Panc1 (cell line): Measurements from ENCODE around the gene USP44. TPM values are rescaled to one million over a fixed set of nuclear protein-coding genes. Genes with fewer than 3 reads are reported as not detected.

Experiments
- ATAC-seq: fragments of 200-7000 bp; cut with Tn5 transposase; 2 replicates; pipeline ENCODE4 v1.9.1; 2020; ENCODE audit warnings: mild to moderate bottlenecking, moderate library complexity
- BruUV-seq: library from RNA; stranded (reverse); fragments of 400-500 nt; replicated peaks from 2 replicates; lab custom pipeline; 2021; lab: Mats Ljungman, UMichigan
- CTCF ChIA-PET: fragments of 300-600 bp; sonication (Branson Sonifier 250); formaldehyde crosslinking; loops from one replicate; lab custom pipeline; 2022; ENCODE audit warnings: antibody characterized with exemption; lab: Charles Lee
- POLR2A ChIA-PET: fragments of 300-600 bp; sonication (Branson Sonifier 250); formaldehyde crosslinking; loops from one replicate; lab custom pipeline; 2022; ENCODE audit warnings: antibody characterized with exemption; lab: Charles Lee
- DNase-seq: peaks from one replicate; pipeline ENCODE4 v3.0.0-alpha.2; 2010; ENCODE audit warnings: low read depth, low spot score
- H3K27ac ChIP-seq: 2 replicates; pipeline ENCODE4 v1.5.1; 2011; ENCODE audit warnings: mild to moderate bottlenecking, low read length, inconsistent platforms
- H3K27me3 ChIP-seq: fragments of 200-500 bp; sonication (Bioruptor generic); 2 replicates; pipeline ENCODE4 v1.6.0; 2014; ENCODE audit warnings: low read length, inconsistent platforms; ENCODE audit not compliant: control insufficient read depth, insufficient read depth
- H3K36me3 ChIP-seq: fragments of 200-500 bp; sonication (Bioruptor generic); 2 replicates; pipeline ENCODE4 v1.5.1; 2014; ENCODE audit warnings: inconsistent platforms, mild to moderate bottlenecking, low read length, moderate library complexity; ENCODE audit not compliant: control insufficient read depth, insufficient read depth
- H3K4me1 ChIP-seq: 2 replicates; pipeline ENCODE4 v1.5.1; 2011; ENCODE audit warnings: inconsistent platforms, mild to moderate bottlenecking, low read length, moderate library complexity; ENCODE audit not compliant: control insufficient read depth, insufficient read depth
- H3K4me3 ChIP-seq, 2 experiments: 2 replicates each; pipeline ENCODE4 v1.5.1; 2011 to 2012; ENCODE audit warnings: low read depth in 2 of 2, low read length in 2 of 2, mild to moderate bottlenecking in 2 of 2, inconsistent platforms in 1 of 2, moderate library complexity in 1 of 2
- H3K9me3 ChIP-seq: fragments of 200-500 bp; sonication (Bioruptor generic); 2 replicates; pipeline ENCODE4 v1.5.1; 2014; ENCODE audit warnings: low read depth, mild to moderate bottlenecking, inconsistent platforms, low read length, moderate library complexity; ENCODE audit not compliant: control insufficient read depth, insufficient read depth
- CTCF ChIP-seq: fragments of 450-650 bp; IDR thresholded peaks from 2 replicates; pipeline ENCODE4 v1.5.1; 2017; ENCODE audit warnings: mild to moderate bottlenecking
- POLR2AphosphoS5 ChIP-seq: IDR thresholded peaks from 2 replicates; pipeline ENCODE4 v1.6.1; 2012; ENCODE audit warnings: mild to moderate bottlenecking, low read depth, low read length, moderate library complexity
- REST ChIP-seq, 2 experiments: IDR thresholded peaks; 2 replicates each; pipeline ENCODE4 v1.6.1; 2011 to 2012; ENCODE audit warnings: low read depth in 2 of 2, control low read depth in 1 of 2, low read length in 1 of 2, mild to moderate bottlenecking in 1 of 2, moderate library complexity in 1 of 2; ENCODE audit not compliant: insufficient read depth in 1 of 2
- SIN3A ChIP-seq: IDR thresholded peaks from 2 replicates; pipeline ENCODE4 v1.6.1; 2012; ENCODE audit warnings: low read depth, mild to moderate bottlenecking, low read length, moderate library complexity, borderline replicate concordance; ENCODE audit not compliant: insufficient read depth
- TCF7L2 ChIP-seq: IDR thresholded peaks from 2 replicates; pipeline ENCODE4 v1.6.1; 2011; ENCODE audit warnings: mild to moderate bottlenecking, low read depth, low read length, inconsistent platforms
- in situ Hi-C: cut with HindIII; loops from 2 replicates; pipeline ENCODE4 v1.10.0; 2016; ENCODE audit warnings: low sequenced_read_pairs, low pct_unique_long_range_greater_than_20kb
- intact Hi-C: fragments of 100-400 bp; cut with micrococcal nuclease; formaldehyde crosslinking; loops from one replicate; pipeline ENCODE4 v1.10.0; 2022; ENCODE audit not compliant: unreplicated experiment
- total RNA-seq: library from RNA; stranded (reverse); gene quantifications from one replicate; pipeline ENCODE4 v1.2.1, GENCODE V29; 2021; ENCODE audit not compliant: unreplicated experiment

Gene USP44
- total RNA-seq, 1 experiment from 2014 or later = 0.10 TPM

GRCh38 chr12:95517246-95517645 lies 34.0 kb downstream of the USP44 start:
- Histone ChIP-seq H3K9me3 (no peaks in the 10 kb centered on the region), H3K27me3 (no peaks in the 10 kb centered on the region), H3K27ac (no peak overlapping the region), H3K4me1 (no peaks in the 10 kb centered on the region), H3K4me3 (no peak overlapping the region), H3K36me3 (peaks cover 19% of the 10 kb centered on the region)
- DNase-seq (no peak), ATAC-seq (no peak)
- no TSS peak for BruUV-seq
- CTCF ChIA-PET = no interaction called here
- TF ChIP-seq POLR2AphosphoS5 (no peak), TCF7L2 (no peak), REST (IDR thresholded peaks at IDR 0.05; ENCODE audit: insufficient read depth in 1 of 2, low read depth in 2 of 2, low read length in 1 of 2) (no peak), SIN3A (no peak), CTCF (no peak)
- in situ Hi-C loops (no loop called here), intact Hi-C loops (no loop called here)
- POLR2A ChIA-PET = no interaction called here

GRCh38 chr12:95516757-95517156 lies 34.5 kb downstream of the USP44 start:
- POLR2A ChIA-PET = no interaction called here

More at GRCh38 chr12:95516757-95517156, 34.5 kb downstream of the USP44 start:
- BruUV-seq = no TSS peak
- peaks cover 24% of the 10 kb centered on the region for H3K36me3 ChIP-seq
- intact Hi-C loops (no loop called here), in situ Hi-C loops (no loop called here)
- H3K27ac ChIP-seq = no peak overlapping the region
- no peaks in the 10 kb centered on the region for H3K9me3 ChIP-seq
- no peak for TF ChIP-seq POLR2AphosphoS5
- TF ChIP-seq CTCF = no peak
- no peak for TF ChIP-seq REST (IDR thresholded peaks at IDR 0.05; ENCODE audit: insufficient read depth in 1 of 2, low read depth in 2 of 2, low read length in 1 of 2)
- no peak for TF ChIP-seq SIN3A
- TF ChIP-seq TCF7L2 = no peak
- ATAC-seq (no peak), DNase-seq (no peak)
- CTCF ChIA-PET = no interaction called here
- H3K27me3 ChIP-seq = no peaks in the 10 kb centered on the region
- H3K4me1 ChIP-seq = no peaks in the 10 kb centered on the region
- H3K4me3 ChIP-seq = no peak overlapping the region
